NCI-H1436 treated with DMSO at 0.1 percent for 48 hours (cell line): ENCODE results near the gene DDRGK1.

ENCODE experiments used
- DNase-seq: peaks from one replicate; lab custom pipeline; 2025; lab: John Stamatoyannopoulos, UW

The DDRGK1 gene

GRCh38 chr20:3204124-3204794 lies at the start of gene DDRGK1:
TSS of gene DDRGK1 (minus strand) at chr20:3204682. CDS start at chr20:3204627, 55 bp downstream.
- DNase-seq: peak; percentile 33

GRCh38 chr20:3251806-3252205 lies 47.3 kb upstream of the DDRGK1 start:
- DNase-seq: no peak

GRCh38 chr20:3250091-3250504 lies 45.6 kb upstream of the DDRGK1 start:
- no peak for DNase-seq

GRCh38 chr20:3248993-3249347 lies 44.5 kb upstream of the DDRGK1 start:
- no peak for DNase-seq

- DNase-seq: no peak
Observed at GRCh38 chr20:3248167-3248992, 43.9 kb upstream of the DDRGK1 start.

- DNase-seq: no peak
Observed at GRCh38 chr20:3247638-3248037, 43.2 kb upstream of the DDRGK1 start.

DNA sequence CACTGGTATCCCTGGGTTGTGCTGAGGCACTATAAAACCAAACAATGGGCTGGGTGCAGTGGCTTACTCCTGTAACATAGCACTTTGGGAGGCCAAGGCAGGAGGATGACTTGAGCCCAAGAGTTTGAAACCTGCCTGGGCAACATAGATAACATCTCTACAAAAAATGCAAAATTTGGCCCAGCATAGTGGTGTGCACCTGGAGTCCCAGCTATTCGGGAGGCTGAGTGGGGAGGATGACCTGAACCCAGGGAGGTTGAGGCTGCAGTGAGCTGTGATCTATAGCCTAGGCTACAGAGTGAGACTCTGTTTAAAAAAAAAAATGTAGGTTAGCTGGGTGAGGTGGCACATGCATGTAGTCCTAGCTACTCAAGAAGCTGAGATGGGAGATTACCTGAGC lies 42.2 kb upstream of the DDRGK1 start:
- no peak for DNase-seq

- no peak for DNase-seq
Observed at GRCh38 chr20:3245711-3246110, 41.2 kb upstream of the DDRGK1 start.

GRCh38 chr20:3245156-3245555 lies 40.7 kb upstream of the DDRGK1 start:
- no peak for DNase-seq

DNA sequence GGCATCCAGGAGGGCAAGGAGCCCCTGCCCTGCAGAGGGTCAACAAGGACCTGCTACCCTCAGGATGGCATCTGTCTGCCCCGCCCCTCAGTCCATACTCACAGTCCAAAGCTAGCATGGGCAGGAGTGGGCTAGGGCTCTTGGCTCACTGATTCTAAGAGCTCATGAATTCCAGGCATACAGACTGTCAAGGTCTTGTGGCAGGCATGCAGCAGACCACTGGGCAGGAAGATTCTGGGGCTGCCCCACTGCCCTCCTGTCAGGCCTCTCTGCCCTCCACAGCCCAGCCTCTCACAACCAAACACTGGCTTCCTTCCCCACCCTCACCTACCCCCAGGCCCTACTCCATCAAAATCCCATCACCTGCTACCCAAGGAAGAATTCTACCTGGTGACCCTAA lies 40.1 kb upstream of the DDRGK1 start:
- DNase-seq: no peak

DNA sequence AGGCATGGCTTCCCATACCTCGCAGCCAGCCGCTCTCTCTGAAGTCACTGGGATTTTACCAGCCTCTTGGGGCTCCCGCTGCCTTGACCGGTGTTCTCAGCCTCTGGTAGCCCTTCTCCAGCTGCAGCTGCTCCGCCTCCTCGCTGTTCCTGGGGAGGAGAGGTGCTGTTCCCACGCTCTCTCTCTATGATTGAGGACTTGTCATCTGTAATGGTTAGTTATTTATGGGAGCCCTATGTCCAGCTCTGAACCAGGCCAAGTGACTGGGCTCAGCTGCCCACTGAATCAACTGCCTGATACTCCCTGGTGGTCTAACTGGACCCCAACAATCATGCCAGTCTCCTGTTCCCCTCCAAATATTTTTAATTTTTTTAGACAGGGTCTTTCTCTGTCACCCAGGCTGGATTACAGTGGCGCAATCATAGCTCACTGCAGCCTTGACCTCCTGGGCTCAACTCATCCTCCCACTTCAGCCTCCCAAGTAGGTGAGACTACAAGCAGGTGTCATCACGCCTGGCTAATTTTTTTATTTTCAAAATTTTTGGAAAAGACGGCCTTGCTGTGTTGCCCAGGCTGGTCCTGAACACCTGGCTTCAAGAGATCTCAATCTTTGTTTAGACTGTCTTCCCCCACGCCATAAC lies 39.4 kb upstream of the DDRGK1 start:
- no peak for DNase-seq

GRCh38 chr20:3242172-3242692 lies 37.8 kb upstream of the DDRGK1 start:
- no peak for DNase-seq

- DNase-seq: no peak
Observed at GRCh38 chr20:3240776-3241363, 36.4 kb upstream of the DDRGK1 start.

DNA sequence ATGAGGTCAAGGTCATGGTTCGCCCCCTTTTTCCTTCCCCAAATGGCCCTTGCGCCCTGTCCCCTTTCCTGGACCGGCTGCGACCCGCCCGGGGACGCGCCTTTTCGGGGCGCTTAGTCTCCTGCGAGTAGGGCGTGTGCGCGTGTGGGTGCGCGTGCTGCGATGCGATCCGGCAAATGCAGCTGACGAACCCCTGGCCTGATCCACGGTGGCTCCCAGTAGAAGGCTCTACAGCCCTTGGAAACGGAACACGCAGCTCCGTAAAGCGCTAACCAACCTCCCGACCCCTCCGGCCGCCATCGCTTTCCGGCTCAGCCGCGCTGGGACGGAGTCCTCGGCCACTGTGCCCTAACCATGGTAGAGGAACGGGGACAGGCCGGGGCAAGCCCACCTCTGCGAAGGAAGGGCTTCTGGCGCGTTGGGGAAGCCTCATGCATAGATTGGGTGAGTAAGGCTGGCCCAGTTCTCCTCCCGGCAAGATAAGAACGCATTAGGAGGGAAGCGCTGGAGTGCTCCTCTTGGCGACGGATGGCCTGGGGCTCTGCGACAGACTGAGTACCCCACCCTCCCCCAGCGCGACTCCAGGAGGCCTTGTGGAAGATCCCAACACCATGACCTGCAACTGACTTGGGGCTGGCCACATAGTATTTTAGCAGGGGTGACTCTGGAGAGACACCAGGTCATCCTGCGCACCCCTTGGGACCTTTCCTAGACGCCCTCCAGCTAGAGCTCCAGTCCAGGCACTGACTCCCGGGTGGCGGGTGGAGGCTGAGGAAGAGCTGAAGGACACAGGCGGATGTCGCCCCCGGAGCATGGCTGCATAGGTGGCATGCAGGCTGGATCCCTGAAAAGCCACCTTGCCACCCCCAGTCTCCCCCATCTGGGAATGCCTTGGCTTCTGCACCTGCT lies 35.6 kb upstream of the DDRGK1 start:
- no peak for DNase-seq

DNA sequence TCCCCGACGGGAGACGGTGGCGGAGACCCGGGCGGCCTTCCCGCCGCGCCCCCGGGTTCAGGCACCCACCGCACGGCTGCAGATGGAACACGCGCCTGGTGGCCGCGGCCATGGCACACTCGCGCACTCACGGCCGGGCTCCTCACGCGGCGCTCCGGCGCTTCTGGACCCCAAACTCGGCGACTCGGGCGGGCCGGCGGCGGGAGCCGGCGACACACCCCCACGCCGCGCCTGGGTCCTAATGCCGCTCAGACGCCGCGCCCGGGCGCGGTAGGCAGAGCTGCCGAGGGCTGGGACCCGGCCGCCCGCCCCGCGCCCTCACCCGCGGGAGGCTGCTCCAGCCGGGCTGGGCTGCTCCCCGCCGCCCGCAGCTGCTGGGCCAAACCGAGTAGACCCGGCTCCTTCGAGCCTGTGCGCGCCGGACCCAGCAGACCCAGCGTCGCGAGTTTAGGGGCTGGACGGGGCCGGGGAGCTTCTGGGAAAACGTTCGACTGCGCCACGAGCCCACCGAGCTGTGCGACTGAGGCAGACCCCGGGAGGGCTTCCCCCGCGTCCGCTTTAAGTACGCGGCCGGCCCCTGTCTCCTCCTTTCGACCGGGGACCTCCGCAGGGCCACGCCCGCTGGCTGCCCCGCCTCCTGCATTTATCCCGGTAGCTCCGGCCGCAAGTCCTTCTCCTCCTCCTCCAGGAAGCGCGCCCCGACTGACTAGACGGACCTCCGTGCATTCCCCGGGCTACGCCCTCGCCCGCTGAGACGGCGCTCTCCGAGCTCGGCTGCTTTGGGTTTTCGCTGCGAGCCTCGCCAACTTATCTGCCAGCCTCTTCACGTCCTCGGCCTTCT lies 34.8 kb upstream of the DDRGK1 start, which contains the start of gene SLC4A11:
SLC4A11 (minus strand) TSS at position 165 of the 841 bp plus-strand sequence; CDS start at position 112, 53 bp downstream.
- DNase-seq: no peak

DNA sequence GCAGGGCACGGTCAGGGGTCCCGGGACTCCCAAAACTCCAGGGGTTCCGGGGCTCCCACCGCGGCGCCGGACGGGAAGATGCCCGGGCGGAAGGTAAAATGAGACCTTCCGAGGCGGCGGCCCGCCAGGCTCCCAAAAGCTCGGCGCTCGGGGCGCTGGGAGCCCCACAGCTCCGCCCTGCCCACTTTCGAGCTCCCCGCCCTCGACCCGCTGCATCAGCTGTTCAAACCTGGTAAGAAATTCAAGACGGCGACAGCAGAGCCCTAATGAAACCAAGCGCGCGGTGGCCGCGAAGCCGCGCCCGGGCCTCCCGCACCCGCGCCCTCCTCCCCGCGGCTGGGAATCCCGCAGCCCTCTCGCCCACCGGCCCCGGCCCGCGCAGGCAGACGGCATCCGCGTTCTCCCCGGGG lies 34.1 kb upstream of the DDRGK1 start:
- no peak for DNase-seq

DNA sequence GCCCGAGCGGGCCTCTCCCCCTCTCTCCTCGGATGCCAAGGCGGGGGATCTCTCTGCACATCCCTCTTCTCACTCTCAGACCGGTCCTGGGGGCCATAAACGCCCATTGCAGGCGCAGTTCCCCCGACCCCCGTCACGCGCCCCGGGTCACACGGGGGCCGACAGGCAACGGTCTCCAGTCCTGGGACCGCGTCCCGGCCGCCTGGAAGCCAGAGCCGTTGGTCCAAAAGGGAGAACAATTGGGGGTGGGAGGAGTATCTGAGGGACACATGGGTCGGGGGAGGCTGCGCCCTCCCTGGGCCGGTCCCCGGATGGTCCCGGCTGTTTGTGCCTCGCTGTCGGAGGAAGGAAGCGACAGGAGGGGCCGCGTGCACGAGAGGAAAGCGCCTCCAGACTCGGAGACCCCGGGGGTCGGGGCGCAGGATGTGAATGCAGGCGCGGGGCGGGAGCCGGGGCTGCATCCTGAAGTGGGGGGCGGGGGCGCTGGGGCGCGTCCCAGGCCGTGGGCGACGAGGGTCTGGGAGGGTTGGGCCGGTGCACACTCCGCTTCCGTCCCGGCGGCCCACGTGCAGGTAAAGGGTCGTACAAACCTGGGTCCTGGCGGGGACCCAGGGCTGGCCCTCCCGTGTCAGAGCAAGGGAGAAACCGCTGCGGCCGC lies 33.6 kb upstream of the DDRGK1 start:
- DNase-seq: no peak

- DNase-seq: no peak
Observed at GRCh38 chr20:3237011-3237957, 32.8 kb upstream of the DDRGK1 start.
